ENCODE measurements around the gene SCYGR8.

SCYGR8 gene

DNA sequence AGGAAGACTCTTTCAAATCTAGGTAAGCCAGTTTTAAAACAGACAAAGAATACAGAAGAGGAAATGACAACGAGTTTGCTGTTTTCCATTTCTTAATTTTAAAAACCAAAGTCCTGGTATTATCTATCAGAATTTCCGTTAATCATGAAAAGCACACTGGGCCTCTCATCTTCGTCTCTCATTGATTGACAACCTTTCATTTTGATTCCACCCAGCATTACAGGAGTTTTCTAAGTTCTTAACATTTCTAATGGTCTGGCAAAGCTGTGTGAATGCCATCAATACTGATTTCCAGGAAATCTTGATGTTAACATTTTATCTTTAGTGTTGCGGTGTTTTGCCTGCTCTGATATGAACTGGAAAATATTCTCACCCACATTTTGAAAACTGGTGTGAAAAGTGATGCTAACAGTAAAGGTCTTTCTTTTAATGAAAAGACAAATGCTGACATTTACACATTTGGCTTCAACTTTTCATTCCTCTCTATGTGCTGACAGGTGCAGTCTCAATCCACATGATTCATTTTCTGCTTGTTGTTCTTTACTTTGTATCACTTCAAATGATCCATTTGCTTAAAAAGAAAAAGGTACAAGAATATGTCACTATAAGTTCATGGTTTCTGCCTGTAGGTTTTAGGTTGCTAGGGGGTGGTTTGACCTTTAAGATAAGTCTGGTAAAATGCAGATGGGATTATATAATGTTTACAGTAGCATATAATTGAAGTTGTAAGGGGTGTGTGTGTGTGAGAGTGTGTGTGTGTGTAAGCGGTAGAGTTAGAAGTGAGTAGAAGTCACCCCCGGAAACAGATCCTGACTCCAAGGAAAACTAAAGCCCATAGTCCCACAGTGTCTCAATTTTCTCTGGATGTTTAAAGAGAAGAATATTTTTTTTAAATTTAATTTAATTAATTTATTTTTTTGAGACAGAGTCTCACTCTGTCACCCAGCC lies 29.5 kb downstream of the SCYGR8 start:
- no peak for TF ChIP-seq ZNF274 (IDR thresholded peaks at IDR 0.05; ENCODE audit: low read depth, low read length)
- H3K4me3 ChIP-seq (ENCODE audit: low read length): no peak overlapping the region

DNA sequence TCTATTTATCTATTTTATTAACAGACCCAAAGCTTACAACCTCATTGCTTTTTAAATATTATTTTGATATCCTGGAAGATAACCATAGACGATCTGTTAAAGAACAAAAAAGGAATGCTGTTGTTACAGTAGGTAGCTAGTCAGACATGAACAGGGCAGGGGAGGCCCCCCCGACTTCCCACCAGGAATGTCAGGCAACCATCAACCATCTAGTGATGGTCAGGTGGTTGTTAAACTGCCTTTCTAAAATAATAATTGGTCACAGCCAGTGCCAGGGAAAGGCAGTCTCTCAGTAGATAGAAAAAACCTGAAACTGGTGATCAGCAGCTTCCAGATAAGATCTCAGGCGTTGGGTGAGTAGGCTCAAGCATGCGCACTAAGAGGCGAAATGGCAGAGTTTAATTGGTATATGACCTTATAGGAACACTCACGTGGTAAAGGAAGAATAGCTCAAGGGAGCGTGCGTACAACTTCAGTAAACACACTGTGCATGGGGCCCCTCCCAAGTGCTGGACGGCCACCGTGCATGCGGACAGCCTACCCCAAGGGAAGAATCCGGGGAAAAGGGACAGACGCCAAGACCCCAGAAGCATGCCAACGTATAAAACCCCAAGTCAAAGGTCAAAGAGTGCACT lies 35.4 kb downstream of the SCYGR8 start:
- H3K4me3 ChIP-seq (ENCODE audit: low read length): no peak overlapping the region
- TF ChIP-seq ZNF274 (IDR thresholded peaks at IDR 0.05; ENCODE audit: low read depth, low read length): no peak

DNA sequence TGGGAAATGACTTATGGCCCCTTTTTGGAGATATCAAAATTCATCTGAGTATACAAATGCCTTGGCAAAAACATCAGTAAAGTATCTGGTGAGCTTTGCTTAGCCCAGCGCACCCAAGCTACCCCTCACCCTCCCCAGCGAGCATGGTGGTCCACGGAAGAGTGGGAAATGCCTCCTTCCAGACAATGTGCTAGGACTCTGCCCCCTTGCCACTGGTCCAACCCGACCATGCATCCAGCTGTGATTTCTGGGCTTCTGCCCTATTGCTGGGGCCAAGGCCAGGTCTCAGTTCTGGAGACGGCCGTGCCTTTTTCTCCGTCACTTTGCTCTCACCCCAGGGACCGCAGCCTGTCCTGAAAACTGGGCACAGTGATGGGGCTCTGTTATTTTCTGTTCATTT lies 36.1 kb downstream of the SCYGR8 start:
- no peak for TF ChIP-seq ZNF274 (IDR thresholded peaks at IDR 0.05; ENCODE audit: low read depth, low read length)
- H3K4me3 ChIP-seq (ENCODE audit: low read length): no peak overlapping the region

DNA sequence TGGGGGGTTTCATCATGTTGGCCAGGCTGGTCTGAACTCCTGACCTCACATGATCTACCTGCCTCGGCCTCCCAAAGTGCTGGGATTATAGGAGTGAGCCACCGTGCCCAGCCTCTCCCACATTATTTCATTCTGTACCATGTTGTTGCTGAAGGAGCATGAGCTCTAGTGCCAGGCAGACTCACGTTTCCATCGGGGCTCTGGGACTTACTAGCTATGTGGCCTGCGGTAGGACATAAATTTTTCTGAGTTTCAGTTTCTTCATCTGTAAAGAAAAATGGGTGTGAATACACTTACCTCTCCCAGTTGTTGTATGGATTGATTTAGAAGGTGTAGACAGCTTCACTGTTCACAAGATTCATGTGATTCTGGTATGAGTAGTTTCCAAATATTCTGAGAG lies 37.1 kb downstream of the SCYGR8 start:
- no peak overlapping the region for H3K4me3 ChIP-seq (ENCODE audit: low read length)
- TF ChIP-seq ZNF274 (IDR thresholded peaks at IDR 0.05; ENCODE audit: low read depth, low read length): no peak

DNA sequence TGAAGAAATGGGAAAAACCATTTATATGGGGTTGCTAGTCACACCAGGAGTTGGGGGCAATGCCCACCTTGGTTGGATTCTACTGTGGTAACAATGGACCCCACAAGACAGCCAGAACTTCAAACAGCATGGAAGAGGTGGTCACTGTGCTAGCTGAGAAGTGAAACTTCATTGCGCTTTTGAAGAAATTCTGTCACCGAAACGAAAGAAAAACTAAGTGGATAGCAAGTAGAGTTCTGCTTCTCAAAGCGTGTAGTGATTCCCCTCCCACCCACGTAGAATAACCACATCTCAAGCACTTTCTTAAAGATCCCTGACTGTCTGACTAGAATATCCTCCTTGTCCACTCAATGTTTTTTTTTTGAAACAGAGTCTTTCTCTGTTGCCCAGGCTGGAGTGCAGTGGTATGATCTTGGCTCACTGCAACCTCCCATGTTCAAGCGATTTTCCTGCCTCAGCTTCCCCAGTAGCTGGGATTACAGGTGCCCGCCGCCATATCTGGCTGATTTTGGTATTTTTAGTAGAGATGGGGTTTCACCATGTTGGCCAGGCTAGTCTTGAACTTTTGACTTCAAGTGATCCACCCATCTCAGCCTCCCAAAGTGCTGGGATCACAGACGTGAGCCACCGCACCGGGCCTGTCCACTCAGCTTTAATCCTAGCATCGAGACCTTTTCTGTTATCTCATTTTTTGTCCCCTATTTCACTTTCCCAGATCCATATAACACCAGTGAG lies 37.9 kb downstream of the SCYGR8 start:
- peak overlapping the region; percentile 39; the same call in 1 of the 2 replicates for H3K4me3 ChIP-seq (ENCODE audit: low read length)
- TF ChIP-seq ZNF274 (IDR thresholded peaks at IDR 0.05; ENCODE audit: low read depth, low read length): no peak

DNA sequence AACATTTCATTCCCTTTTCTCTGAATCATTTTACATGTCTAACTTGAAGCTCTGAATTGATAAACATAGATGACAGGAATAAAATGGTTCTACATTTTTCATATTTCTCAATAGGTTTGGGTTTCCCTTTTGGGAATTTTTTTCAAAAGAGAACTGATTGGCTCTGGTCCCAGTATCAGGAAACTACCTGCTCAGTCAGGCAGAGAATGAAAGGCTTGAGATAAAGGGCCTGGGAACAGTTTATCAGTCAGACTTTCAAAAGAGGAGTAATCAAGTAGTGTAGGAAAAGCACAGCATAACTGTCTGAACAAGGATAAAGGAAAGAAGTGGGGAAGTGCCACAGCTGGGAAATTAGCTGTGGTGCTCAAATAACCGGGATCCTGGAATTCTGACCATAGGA lies 39.6 kb downstream of the SCYGR8 start:
- TF ChIP-seq ZNF274 (IDR thresholded peaks at IDR 0.05; ENCODE audit: low read depth, low read length): no peak
- no peak overlapping the region for H3K4me3 ChIP-seq (ENCODE audit: low read length)

DNA sequence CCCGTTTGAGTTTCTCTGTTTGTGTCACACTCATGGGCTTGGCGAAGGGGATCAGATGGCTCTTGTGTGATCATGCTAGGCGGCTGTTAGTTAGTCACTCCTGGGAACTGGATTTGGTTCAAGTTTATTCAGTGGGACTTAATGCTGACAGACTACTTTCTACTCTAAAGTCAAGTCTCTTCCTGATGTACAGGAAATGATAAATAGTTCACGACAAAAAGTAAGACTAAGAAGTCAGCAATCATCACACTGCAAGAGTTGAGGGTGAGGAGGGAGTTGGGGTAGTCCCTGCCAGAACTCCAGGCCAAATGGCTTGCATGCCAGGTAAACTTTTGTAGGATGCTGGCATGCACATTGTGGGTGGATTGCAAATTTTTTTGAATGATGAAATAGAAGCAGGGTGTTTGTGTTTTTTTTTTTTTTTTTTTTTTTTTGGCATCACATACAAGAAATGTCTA lies 42.9 kb downstream of the SCYGR8 start:
- no peak for TF ChIP-seq ZNF274 (IDR thresholded peaks at IDR 0.05; ENCODE audit: low read depth, low read length)
- H3K4me3 ChIP-seq (ENCODE audit: low read length): no peak overlapping the region

DNA sequence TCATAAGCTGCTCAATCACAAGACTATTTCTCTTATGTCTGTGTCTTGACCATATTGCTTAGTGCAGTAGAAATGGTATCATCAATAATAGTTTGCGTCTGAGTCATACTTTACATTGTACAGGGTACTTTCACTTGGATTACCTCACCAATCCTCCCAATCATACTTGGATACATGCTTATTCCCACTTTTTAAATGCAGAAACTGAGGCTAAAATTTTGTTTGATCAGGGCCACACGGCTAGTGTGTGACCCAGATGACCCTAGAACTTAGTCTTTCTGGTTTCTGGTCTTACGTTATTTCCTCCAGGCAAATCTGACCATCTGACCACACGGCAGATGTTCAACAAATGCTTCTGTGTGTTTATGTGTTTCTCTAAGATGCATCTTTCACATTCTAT lies 44.1 kb downstream of the SCYGR8 start:
- TF ChIP-seq ZNF274 (IDR thresholded peaks at IDR 0.05; ENCODE audit: low read depth, low read length): no peak

DNA sequence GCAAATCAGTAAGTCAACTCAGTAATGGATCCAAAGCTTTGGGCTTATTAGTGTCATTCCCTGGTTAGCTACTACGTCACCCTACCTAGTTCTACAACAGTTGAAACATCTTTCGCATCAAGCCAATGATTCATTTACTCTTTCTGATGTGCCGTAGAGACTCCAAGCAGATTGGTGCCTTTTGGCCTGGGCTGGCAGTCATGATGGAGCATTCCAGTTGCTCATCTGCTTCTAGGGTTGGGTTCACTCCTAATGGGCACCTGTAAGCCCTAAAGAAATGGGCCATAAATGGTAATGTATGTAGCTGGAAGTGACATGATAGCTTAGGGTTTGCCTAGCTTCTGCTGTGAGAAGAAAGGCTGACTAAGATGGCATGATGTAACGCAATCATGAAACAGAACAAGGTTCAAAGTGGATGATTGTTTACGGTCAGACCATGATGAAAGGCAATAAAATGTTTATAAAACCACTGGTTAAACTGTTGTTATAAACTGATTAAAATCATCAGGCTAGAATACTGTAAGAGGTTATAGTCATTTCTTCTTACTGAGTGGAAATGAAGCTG lies 47.5 kb downstream of the SCYGR8 start:
- no peak for TF ChIP-seq ZNF274 (IDR thresholded peaks at IDR 0.05; ENCODE audit: low read depth, low read length)
- H3K4me3 ChIP-seq (ENCODE audit: low read length): no peak overlapping the region

More for the DNA sequence above, 44.1 kb downstream of the SCYGR8 start:
- no peak overlapping the region for H3K4me3 ChIP-seq (ENCODE audit: low read length)

Data from GM08714 (cell line).